Trophoblast cell (in vitro differentiated cells and primary cell): Measurements from ENCODE around the gene TNNC1.

Experiments
- DNase-seq, 2 donors: peaks; one replicate each; pipeline ENCODE4 v3.0.0-alpha.2; 2016
- H2AFZ ChIP-seq: 2 replicates; pipeline ENCODE4 v1.6.1; 2013; ENCODE audit warnings: low read length, moderate library complexity, mild to moderate bottlenecking; ENCODE audit not compliant: insufficient read depth, poor library complexity
- H2AK5ac ChIP-seq: 2 replicates; pipeline ENCODE4 v1.6.1; 2013; ENCODE audit warnings: mild to moderate bottlenecking, low read length
- H2BK120ac ChIP-seq: 2 replicates; pipeline ENCODE4 v1.6.1; 2013; ENCODE audit warnings: low read length, mild to moderate bottlenecking, moderate library complexity; ENCODE audit not compliant: insufficient read depth, poor library complexity
- H2BK12ac ChIP-seq: 2 replicates; pipeline ENCODE4 v1.6.1; 2013; ENCODE audit warnings: mild to moderate bottlenecking, low read length, moderate library complexity
- H2BK5ac ChIP-seq: 2 replicates; pipeline ENCODE4 v1.6.1; 2013; ENCODE audit warnings: low read length, low read depth, moderate library complexity, mild to moderate bottlenecking; ENCODE audit not compliant: poor library complexity
- H3K14ac ChIP-seq: 2 replicates; pipeline ENCODE4 v1.6.1; 2013; ENCODE audit warnings: mild to moderate bottlenecking, low read length
- H3K18ac ChIP-seq: 2 replicates; pipeline ENCODE4 v1.6.1; 2013; ENCODE audit warnings: mild to moderate bottlenecking, low read length
- H3K23ac ChIP-seq: 2 replicates; pipeline ENCODE4 v1.6.1; 2013; ENCODE audit warnings: low read length
- H3K27ac ChIP-seq: 2 replicates; pipeline ENCODE4 v1.5.1; 2013; ENCODE audit warnings: low read depth, mild to moderate bottlenecking, inconsistent platforms, low read length, moderate library complexity
- H3K27me3 ChIP-seq: 2 replicates; pipeline ENCODE4 v1.6.1; 2013; ENCODE audit warnings: inconsistent platforms, mild to moderate bottlenecking, low read length, moderate library complexity; ENCODE audit not compliant: insufficient read depth
- H3K36me3 ChIP-seq, 2 experiments: 1 replicate in 1 of 2; 2 replicates in 1 of 2; pipeline ENCODE4 v1.6.1; 2013; ENCODE audit warnings: low read length in 2 of 2, mild to moderate bottlenecking in 2 of 2, moderate library complexity in 1 of 2; ENCODE audit not compliant: insufficient read depth in 2 of 2, control insufficient read depth in 1 of 2
- H3K4ac ChIP-seq: 2 replicates; pipeline ENCODE4 v1.6.1; 2013; ENCODE audit warnings: low read depth, mild to moderate bottlenecking, low read length, moderate library complexity
- H3K4me1 ChIP-seq, 2 experiments: 1 replicate in 1 of 2; 2 replicates in 1 of 2; pipeline ENCODE4 v1.6.1; 2013; ENCODE audit warnings: low read length in 2 of 2, mild to moderate bottlenecking in 2 of 2, moderate library complexity in 1 of 2; ENCODE audit not compliant: insufficient read depth in 2 of 2, control insufficient read depth in 1 of 2
- H3K4me2 ChIP-seq: 2 replicates; pipeline ENCODE4 v1.6.1; 2013; ENCODE audit warnings: inconsistent platforms, mild to moderate bottlenecking, low read length, moderate library complexity
- H3K4me3 ChIP-seq: 2 replicates; pipeline ENCODE4 v1.5.1; 2013; ENCODE audit warnings: mild to moderate bottlenecking, low read depth, low read length, inconsistent platforms
- H3K79me1 ChIP-seq: one replicate; pipeline ENCODE4 v1.6.1; 2013; ENCODE audit warnings: low read length
- H3K79me2 ChIP-seq: 2 replicates; pipeline ENCODE4 v1.6.1; 2013; ENCODE audit warnings: low read length, mild to moderate bottlenecking; ENCODE audit not compliant: control insufficient read depth, insufficient read depth, poor library complexity
- H3K9ac ChIP-seq: 2 replicates; pipeline ENCODE4 v1.6.1; 2013; ENCODE audit warnings: mild to moderate bottlenecking, low read length
- H3K9me3 ChIP-seq: 2 replicates; pipeline ENCODE4 v1.6.1; 2013; ENCODE audit warnings: low read depth, mild to moderate bottlenecking, control low read depth, inconsistent platforms, low read length; ENCODE audit not compliant: insufficient read depth
- H4K12ac ChIP-seq: 2 replicates; pipeline ENCODE4 v1.6.1; 2013; ENCODE audit warnings: low read depth, mild to moderate bottlenecking, low read length, moderate library complexity
- H4K8ac ChIP-seq: 2 replicates; pipeline ENCODE4 v1.6.1; 2013; ENCODE audit warnings: low read depth, mild to moderate bottlenecking, low read length, moderate library complexity
- H4K91ac ChIP-seq: one replicate; pipeline ENCODE4 v1.6.1; 2013; ENCODE audit warnings: low read depth, mild to moderate bottlenecking, low read length, moderate library complexity
- WGBS: extraction: QIAGEN DNeasy Blood & Tissue Kit; methylation state at CpG from one replicate; pipeline ENCODE4 v1.1.7; 2013; ENCODE audit warnings: missing lambda C conversion rate; ENCODE audit not compliant: insufficient read length, insufficient coverage; ENCODE audit errors: extremely low coverage; 5-methylcytosine and 5-hydroxymethylcytosine counted together

TNNC1 gene

GRCh38 chr3:52456169-52456799, 2.4 kb upstream of the TNNC1 start:
- DNase-seq, result peak; percentile 29 to 43
- H3K27ac ChIP-seq, result no peak overlapping the region
- peak overlapping the region; percentile 93 for H3K4me3 ChIP-seq
- H4K8ac ChIP-seq, result peak overlapping the region; percentile 5
- peak overlapping the region; percentile 27 for H3K18ac ChIP-seq
- H3K36me3 ChIP-seq, result peaks cover 22 to 28% of the 10 kb centered on the region in 2 experiments
- H3K9ac ChIP-seq, result peak overlapping the region; percentile 91
- H3K27me3 ChIP-seq, result no peaks in the 10 kb centered on the region
- H4K91ac ChIP-seq, result peak overlapping the region; percentile 90
- H3K79me1 ChIP-seq, result peaks cover 9% of the 10 kb centered on the region
- no peak overlapping the region for H2BK5ac ChIP-seq
- H4K12ac ChIP-seq, result peak overlapping the region; percentile 11
- H3K4me2 ChIP-seq, result peak overlapping the region; percentile 90
- no peak overlapping the region for H2BK120ac ChIP-seq
- H3K9me3 ChIP-seq, result no peaks in the 10 kb centered on the region
- H3K4me1 ChIP-seq, result peaks cover 30 to 31% of the 10 kb centered on the region in 2 experiments
- H3K14ac ChIP-seq, result peak overlapping the region; percentile 40
- peaks cover 12% of the 10 kb centered on the region for H3K79me2 ChIP-seq
- no peak overlapping the region for H3K23ac ChIP-seq
- H3K4ac ChIP-seq, result peak overlapping the region; percentile 8
- WGBS, result no CpG with 5 or more reads among the region's 13 CpGs
- H2AK5ac ChIP-seq, result no peak overlapping the region
- no peak overlapping the region for H2BK12ac ChIP-seq
- H2AFZ ChIP-seq, result peak overlapping the region; percentile 42

- peak within 1 kb of the TSS; percentile 92 for H2AFZ ChIP-seq
These were observed 1.7 kb upstream of the TNNC1 start, which contains the start of gene NISCH for GRCh38 chr3:52455283-52456168. NISCH (plus strand) TSS chr3:52455604; CDS start chr3:52455642, 38 bp downstream.

GRCh38 chr3:52454938-52455282, 1.1 kb upstream of the TNNC1 start:
- peak overlapping the region; percentile 71 for H2AK5ac ChIP-seq
- H3K27me3 ChIP-seq, result no peaks in the 10 kb centered on the region
- no peak for DNase-seq
- peaks cover 9% of the 10 kb centered on the region for H3K79me1 ChIP-seq
- peak overlapping the region; percentile 33 for H2BK5ac ChIP-seq
- H3K4ac ChIP-seq, result peak overlapping the region; percentile 30
- peak overlapping the region; percentile 48 for H2BK12ac ChIP-seq
- peak overlapping the region; percentile 89 for H4K91ac ChIP-seq
- H3K27ac ChIP-seq, result no peak overlapping the region
- no peak overlapping the region for H3K9ac ChIP-seq
- peak overlapping the region; percentile 74 for H4K12ac ChIP-seq
- no peak overlapping the region for H3K4me3 ChIP-seq
- peak overlapping the region; percentile 60 for H2BK120ac ChIP-seq
- WGBS, result no CpG with 5 or more reads among the region's 11 CpGs
- H4K8ac ChIP-seq, result peak overlapping the region; percentile 92
- no peak overlapping the region for H3K23ac ChIP-seq
- peak overlapping the region; percentile 72 for H3K14ac ChIP-seq
- H3K79me2 ChIP-seq, result peaks cover 12% of the 10 kb centered on the region
- H3K18ac ChIP-seq, result peak overlapping the region; percentile 91
- peaks cover 36 to 41% of the 10 kb centered on the region in 2 experiments for H3K4me1 ChIP-seq
- peak overlapping the region; percentile 85 for H2AFZ ChIP-seq
- peaks cover 15 to 18% of the 10 kb centered on the region in 2 experiments for H3K36me3 ChIP-seq
- no peaks in the 10 kb centered on the region for H3K9me3 ChIP-seq
- peak overlapping the region; percentile 55 for H3K4me2 ChIP-seq

More at GRCh38 chr3:52455283-52456168, 1.7 kb upstream of the TNNC1 start, which contains the start of gene NISCH:
- Histone ChIP-seq H4K12ac (peak within 1 kb of the TSS; percentile 83), H2BK5ac (peak within 1 kb of the TSS; percentile 78), H4K8ac (peak within 1 kb of the TSS; percentile 96), H2BK120ac (peak within 1 kb of the TSS; percentile 88), H3K18ac (peak within 1 kb of the TSS; percentile 92), H3K4me1 (peaks cover 30 to 35% of the 10 kb centered on the region in 2 experiments), H3K79me1 (peaks cover 9% of the 10 kb centered on the region), H3K36me3 (peaks cover 19 to 23% of the 10 kb centered on the region in 2 experiments), H3K27ac (peak within 1 kb of the TSS; percentile 35), H3K4ac (peak within 1 kb of the TSS; percentile 89), H3K4me2 (peak within 1 kb of the TSS; percentile 90), H2AK5ac (peak within 1 kb of the TSS; percentile 71), H3K23ac (no peak within 1 kb of the TSS), H3K4me3 (peak within 1 kb of the TSS; percentile 93), H3K14ac (peak within 1 kb of the TSS; percentile 92), H3K9me3 (no peaks in the 10 kb centered on the region), H2BK12ac (peak within 1 kb of the TSS; percentile 48), H4K91ac (peak within 1 kb of the TSS; percentile 90), H3K9ac (peak within 1 kb of the TSS; percentile 91), H3K27me3 (no peaks in the 10 kb centered on the region), H3K79me2 (peaks cover 12% of the 10 kb centered on the region)
- WGBS, result no CpG with 5 or more reads among the region's 86 CpGs
- peak; percentile 87 to 93 for DNase-seq

- no peak overlapping the region for H3K18ac ChIP-seq
- peak overlapping the region; percentile 48 for H2BK12ac ChIP-seq
These were observed 553 bp upstream of the TNNC1 start for GRCh38 chr3:52454250-52454937.

More at GRCh38 chr3:52454250-52454937, 553 bp upstream of the TNNC1 start:
- Histone ChIP-seq H2AK5ac (peak overlapping the region; percentile 71), H4K12ac (no peak overlapping the region), H2AFZ (no peak overlapping the region), H3K79me1 (peaks cover 9% of the 10 kb centered on the region), H4K91ac (peak overlapping the region; percentile 89), H2BK5ac (no peak overlapping the region), H3K9me3 (no peaks in the 10 kb centered on the region), H3K4me1 (peaks cover 38 to 44% of the 10 kb centered on the region in 2 experiments), H3K36me3 (peaks cover 15 to 18% of the 10 kb centered on the region in 2 experiments), H4K8ac (peak overlapping the region; percentile 92), H3K4ac (no peak overlapping the region), H2BK120ac (peak overlapping the region; percentile 60), H3K27me3 (no peaks in the 10 kb centered on the region), H3K4me3 (no peak overlapping the region), H3K14ac (no peak overlapping the region), H3K23ac (no peak overlapping the region), H3K79me2 (peaks cover 12% of the 10 kb centered on the region), H3K9ac (no peak overlapping the region), H3K27ac (no peak overlapping the region), H3K4me2 (no peak overlapping the region)
- DNase-seq, result no peak
- WGBS, result no CpG with 5 or more reads among the region's 8 CpGs
